Stomach (tissue), 4 donors: Measurements from ENCODE around the gene RAD51D.

Source experiments
- CTCF ChIP-seq, 7 experiments: fragments of 450-650 bp in 4 of 7; fragments of 200-600 bp in 3 of 7; sonication (generic) in 3 of 7; IDR thresholded peaks; one replicate each; pipeline ENCODE4 v1.5.1; 2016 to 2019; ENCODE audit warnings: antibody characterized with exemption in 7 of 7, control low read depth in 2 of 7, mild to moderate bottlenecking in 1 of 7
- EP300 ChIP-seq: sonication (generic); formaldehyde crosslinking; IDR thresholded peaks from one replicate; pipeline ENCODE4 v1.6.1; 2017; ENCODE audit warnings: antibody characterized with exemption
- POLR2A ChIP-seq, 4 donors: fragments of 450-650 bp; IDR thresholded peaks; one replicate each; pipeline ENCODE4 v1.6.1; 2016; ENCODE audit warnings: antibody characterized with exemption in 4 of 4, control low read depth in 2 of 4, mild to moderate bottlenecking in 1 of 4, moderate library complexity in 1 of 4
- POLR2AphosphoS5 ChIP-seq, 3 donors: sonication (generic); formaldehyde crosslinking; IDR thresholded peaks; one replicate each; pipeline ENCODE4 v1.6.1; 2016; ENCODE audit warnings: antibody characterized with exemption in 3 of 3

GRCh38 chr17:35065880-35066279 lies 53.8 kb downstream of the RAD51D start:
- TF ChIP-seq POLR2AphosphoS5 (IDR thresholded peaks at IDR 0.05) (no peak), CTCF (IDR thresholded peaks at IDR 0.05) (no peak), POLR2A (IDR thresholded peaks at IDR 0.05) (no peak), EP300 (no peak)
